ENCODE measurements around the gene AGPAT3. TPM values are rescaled to one million over a fixed set of nuclear protein-coding genes. Genes with fewer than 3 reads are reported as not detected.

Gene AGPAT3
- total RNA-seq, 1 experiment from 2014 or later = 13.0 TPM

DNA sequence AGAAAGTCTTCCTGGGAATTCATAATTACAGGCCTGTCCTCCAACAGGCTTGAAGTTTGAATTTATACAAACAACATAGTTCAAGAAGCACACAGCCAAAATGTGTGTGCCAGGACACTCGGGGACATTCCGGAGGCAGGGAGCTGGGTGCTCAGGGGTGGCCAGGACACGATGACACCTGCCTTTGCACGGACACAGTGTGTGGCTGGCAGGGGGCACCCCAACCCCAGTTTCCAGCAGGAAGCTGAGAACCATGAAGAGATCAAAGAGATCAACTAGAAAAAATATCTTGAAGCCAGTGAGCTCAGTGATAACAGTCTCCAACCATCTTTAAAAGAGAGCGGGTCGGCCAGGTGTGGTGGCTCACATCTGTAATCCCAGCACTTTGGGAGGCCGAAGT lies 114.6 kb downstream of the AGPAT3 start:
- no peak overlapping the region for H3K56ac ChIP-seq (ENCODE audit: insufficient read length, low read depth, low read length)
- no peak overlapping the region for H4K5ac ChIP-seq (ENCODE audit: insufficient read length, low read depth, low read length)
- Mint-ChIP-seq H3K4me3 (no peak overlapping the region), H3K36me3 (ENCODE audit: insufficient read depth in 1 of 3, low read depth in 3 of 3) (no peaks in the 10 kb centered on the region), H3K27me3 (ENCODE audit: low read depth) (no peaks in the 10 kb centered on the region), H3K27ac (no peak overlapping the region), H3K9me3 (peaks cover 4 to 5% of the 10 kb centered on the region in 2 experiments; a peak in 2 of 5 replicates), H3K4me1 (peaks cover 8 to 11% of the 10 kb centered on the region in 2 experiments)
- no peaks in the 10 kb centered on the region for H3K79me2 ChIP-seq (ENCODE audit: insufficient read depth, low read length)
- no peak overlapping the region for H2AFZ ChIP-seq (ENCODE audit: low read length)
- H3K4me2 ChIP-seq (ENCODE audit: insufficient read depth, insufficient read length, low read length) = no peak overlapping the region
- no peaks in the 10 kb centered on the region for H3K27me3 ChIP-seq (ENCODE audit: insufficient read depth, low read length)
- no CpG with 5 or more reads among the region's 7 CpGs for WGBS (ENCODE audit: extremely low coverage, insufficient read length, low lambda C conversion rate)
- no peak overlapping the region for H2BK15ac ChIP-seq (ENCODE audit: low read depth, low read length)
- TF ChIP-seq, protein P1, sequence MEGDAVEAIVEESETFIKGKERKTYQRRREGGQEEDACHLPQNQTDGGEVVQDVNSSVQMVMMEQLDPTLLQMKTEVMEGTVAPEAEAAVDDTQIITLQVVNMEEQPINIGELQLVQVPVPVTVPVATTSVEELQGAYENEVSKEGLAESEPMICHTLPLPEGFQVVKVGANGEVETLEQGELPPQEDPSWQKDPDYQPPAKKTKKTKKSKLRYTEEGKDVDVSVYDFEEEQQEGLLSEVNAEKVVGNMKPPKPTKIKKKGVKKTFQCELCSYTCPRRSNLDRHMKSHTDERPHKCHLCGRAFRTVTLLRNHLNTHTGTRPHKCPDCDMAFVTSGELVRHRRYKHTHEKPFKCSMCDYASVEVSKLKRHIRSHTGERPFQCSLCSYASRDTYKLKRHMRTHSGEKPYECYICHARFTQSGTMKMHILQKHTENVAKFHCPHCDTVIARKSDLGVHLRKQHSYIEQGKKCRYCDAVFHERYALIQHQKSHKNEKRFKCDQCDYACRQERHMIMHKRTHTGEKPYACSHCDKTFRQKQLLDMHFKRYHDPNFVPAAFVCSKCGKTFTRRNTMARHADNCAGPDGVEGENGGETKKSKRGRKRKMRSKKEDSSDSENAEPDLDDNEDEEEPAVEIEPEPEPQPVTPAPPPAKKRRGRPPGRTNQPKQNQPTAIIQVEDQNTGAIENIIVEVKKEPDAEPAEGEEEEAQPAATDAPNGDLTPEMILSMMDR (conservative IDR thresholded peaks at IDR 0.05) = no peak
- no peaks in the 10 kb centered on the region for H3K9me3 ChIP-seq (ENCODE audit: control insufficient read depth, low read depth, low read length)
- no peak overlapping the region for H4K8ac ChIP-seq (replicated peaks; ENCODE audit: insufficient read length, low read depth, low read length)
- H3K27ac ChIP-seq (ENCODE audit: insufficient read length, low read depth, low read length) = no peak overlapping the region
- H3K9ac ChIP-seq (ENCODE audit: extremely low read depth, insufficient read length, low read length) = no peak overlapping the region
- H3K4ac ChIP-seq (ENCODE audit: low read depth, low read length) = no peak overlapping the region
- no peak overlapping the region for H3K18ac ChIP-seq (ENCODE audit: insufficient read length, low read depth, low read length)
- no peaks in the 10 kb centered on the region for H3K23me2 ChIP-seq (ENCODE audit: insufficient read length, low read depth, low read length, poor library complexity, severe bottlenecking)
- no peak overlapping the region for H3T11ph ChIP-seq (ENCODE audit: low read length)
- H2BK5ac ChIP-seq (ENCODE audit: insufficient read length, low read length) = no peak overlapping the region
- H3K14ac ChIP-seq (ENCODE audit: insufficient read depth, low read length) = no peak overlapping the region
- no peak for DNase-seq
- no peak overlapping the region for H2BK12ac ChIP-seq (ENCODE audit: insufficient read length, low read depth, low read length)
- H2BK20ac ChIP-seq (ENCODE audit: low read depth, low read length, poor library complexity, severe bottlenecking) = no peak overlapping the region
- no peak overlapping the region for H2BK120ac ChIP-seq (ENCODE audit: low read depth, low read length, poor library complexity, severe bottlenecking)
- no peak overlapping the region for H3K23ac ChIP-seq (ENCODE audit: insufficient read length, low read depth, low read length)
- H3K79me1 ChIP-seq (ENCODE audit: insufficient read depth, low read depth, low read length, poor library complexity, severe bottlenecking) = no peaks in the 10 kb centered on the region
- no peak overlapping the region for H4K91ac ChIP-seq (ENCODE audit: insufficient read length, low read depth, low read length)
- no peaks in the 10 kb centered on the region; the same call in 1 of the 2 replicates for H3K4me1 ChIP-seq (ENCODE audit: insufficient read depth, low read length)
- H4K20me1 ChIP-seq (ENCODE audit: control insufficient read depth, insufficient read depth, insufficient read length) = no peaks in the 10 kb centered on the region
- no peak overlapping the region for H2AK5ac ChIP-seq (ENCODE audit: insufficient read length, low read length)
